K562 (cell line): ENCODE measurements around the gene CFAP73. TPM values are rescaled to one million over a fixed set of nuclear protein-coding genes. Genes with fewer than 3 reads are reported as not detected.

ENCODE experiments used
- AFF1 ChIP-seq, 2 experiments: fragments of 450-650 bp; IDR thresholded peaks; 2 replicates each; pipeline ENCODE4 v1.6.1; 2018; ENCODE audit warnings: mild to moderate bottlenecking in 2 of 2, low read depth in 1 of 2; ENCODE audit not compliant: partially characterized antibody in 2 of 2
- ARHGAP35 ChIP-seq: fragments of 450-650 bp; IDR thresholded peaks from 2 replicates; pipeline ENCODE4 v1.6.1; 2018; ENCODE audit not compliant: partially characterized antibody
- CBFB ChIP-seq: sonication (generic); formaldehyde crosslinking; IDR thresholded peaks from 2 replicates; pipeline ENCODE4 v1.4.0; 2020; ENCODE audit warnings: mild to moderate bottlenecking, missing genetic modification reagents
- CBX8 ChIP-seq: fragments of 200-600 bp; sonication (generic); IDR thresholded peaks from 2 replicates; pipeline ENCODE4 v1.6.1; 2012; ENCODE audit warnings: borderline replicate concordance, mixed run types, low read depth, mild to moderate bottlenecking, moderate library complexity, mixed read lengths, low read length, control low read depth, inconsistent platforms; ENCODE audit not compliant: poor library complexity, severe bottlenecking; ENCODE audit errors: extremely low read depth
- CXXC5 ChIP-seq: fragments of 250-450 bp; sonication (Bioruptor Pico); IDR thresholded peaks from 2 replicates; pipeline ENCODE4 v1.8.0; 2022; ENCODE audit warnings: inconsistent platforms, mild to moderate bottlenecking, moderate library complexity
- HCFC1 ChIP-seq: IDR thresholded peaks from 2 replicates; pipeline ENCODE4 v1.6.1; 2012; ENCODE audit warnings: low read depth, low read length, improper control_type of control experiment
- HOXB6 ChIP-seq: fragments of 250-450 bp; sonication (Bioruptor Pico); IDR thresholded peaks from 2 replicates; pipeline ENCODE4 v1.5.1; 2022; ENCODE audit warnings: mild to moderate bottlenecking, borderline replicate concordance
- KLF6 ChIP-seq: fragments of 250-450 bp; sonication (Bioruptor Pico); IDR thresholded peaks from 2 replicates; pipeline ENCODE4 v1.4.0; 2020; ENCODE audit warnings: mild to moderate bottlenecking, moderate library complexity, borderline replicate concordance
- MCM2 ChIP-seq: fragments of 450-650 bp; IDR thresholded peaks from 2 replicates; pipeline ENCODE4 v1.6.1; 2017; ENCODE audit warnings: low read depth, mild to moderate bottlenecking
- MTA2 ChIP-seq: fragments of 450-650 bp; IDR thresholded peaks from 2 replicates; pipeline ENCODE4 v1.6.1; 2016; ENCODE audit warnings: low read depth
- NR1H2 ChIP-seq: sonication (generic); formaldehyde crosslinking; IDR thresholded peaks from 2 replicates; pipeline ENCODE4 v1.4.0; 2020; ENCODE audit warnings: mild to moderate bottlenecking, missing genetic modification reagents
- PML ChIP-seq: IDR thresholded peaks from 2 replicates; pipeline ENCODE4 v1.6.1; 2012; ENCODE audit warnings: low read length, inconsistent platforms
- POLR2A ChIP-seq: fragments of 450-650 bp; conservative IDR thresholded peaks from 2 replicates; pipeline ENCODE4 v1.6.1; 2016
- PRDM10 ChIP-seq: fragments of 450-650 bp; IDR thresholded peaks from 2 replicates; pipeline ENCODE4 v1.6.1; 2018; ENCODE audit not compliant: partially characterized antibody
- SRSF7 ChIP-seq: fragments of 200-400 bp; formaldehyde crosslinking; optimal IDR thresholded peaks from 2 replicates; pipeline ENCODE3; 2017; ENCODE audit warnings: mild to moderate bottlenecking, low read depth, low read length
- STAG1 ChIP-seq: sonication (generic); formaldehyde crosslinking; IDR thresholded peaks from 2 replicates; pipeline ENCODE4 v1.5.0; 2020; ENCODE audit warnings: missing genetic modification reagents, borderline replicate concordance
- THRAP3 ChIP-seq: fragments of 450-650 bp; IDR thresholded peaks from 2 replicates; pipeline ENCODE4 v1.6.1; 2016; ENCODE audit warnings: mild to moderate bottlenecking, inconsistent platforms, borderline replicate concordance
- YBX1 ChIP-seq: fragments of 450-650 bp; IDR thresholded peaks from 2 replicates; pipeline ENCODE4 v1.7.1; 2016; ENCODE audit warnings: mild to moderate bottlenecking
- ZNF232 ChIP-seq: sonication (generic); formaldehyde crosslinking; IDR thresholded peaks from 2 replicates; pipeline ENCODE4 v1.8.0; 2022; ENCODE audit warnings: mild to moderate bottlenecking, missing genetic modification reagents
- ZNF274 ChIP-seq: IDR thresholded peaks from 2 replicates; pipeline ENCODE4 v1.6.1; 2011; ENCODE audit warnings: low read depth, mild to moderate bottlenecking, low read length, moderate library complexity, borderline replicate concordance
- ZNF384 ChIP-seq: IDR thresholded peaks from 2 replicates; pipeline ENCODE4 v1.6.1; 2012; ENCODE audit warnings: low read depth, low read length, improper control_type of control experiment
- ZNF778 ChIP-seq: fragments of 450-650 bp; formaldehyde crosslinking; IDR thresholded peaks from 2 replicates; pipeline ENCODE4 v1.4.0; 2020; ENCODE audit warnings: mild to moderate bottlenecking, moderate library complexity
- polyA plus RNA-seq, 8 experiments: library from polyadenylated mRNA; depleted of rRNA in 4 of 8; stranded (reverse) in 5 of 8; unstranded in 3 of 8; fragments of >200 nt; fragmentation: Nextera tagmentation in 2 of 8; fragmentation: Illumina TruSeq in 1 of 8; extraction: Ambion mirVana in 2 of 8; extraction: Trizol in 1 of 8; gene quantifications; 2 replicates each; pipeline versions ENCODE4 v1.2.1 to v1.2.3, GENCODE V29; 2011 to 2014; ENCODE audit warnings: inconsistent platforms in 1 of 8, missing spikeins in 1 of 8
- total RNA-seq, 7 experiments: library from RNA; depleted of rRNA in 6 of 7; stranded (reverse); fragments of >200 nt in 6 of 7; fragmentation: Illumina TruSeq in 2 of 7; extraction: Trizol in 2 of 7; gene quantifications; 2 replicates each; pipeline versions ENCODE4 v1.2.1 to v1.2.3, GENCODE V29; 2011 to 2021; ENCODE audit warnings: low replicate concordance in 1 of 7

The CFAP73 gene
- total and polyA plus RNA-seq, 9 of the 15 experiments (the other 6 are each of a cell fraction or from before 2014, with no cell fraction given), result not detected

- no peak for TF ChIP-seq MCM2
- no peak for TF ChIP-seq CBX8
- TF ChIP-seq AFF1 (IDR thresholded peaks at IDR 0.05; ENCODE audit: low read depth in 1 of 2, partially characterized antibody in 2 of 2), result no peak
- TF ChIP-seq ZNF778, result no peak
- TF ChIP-seq KLF6, result no peak
- peak; percentile 92; the same call in 1 of the 2 replicates for TF ChIP-seq CXXC5 (CRISPR knock-in tag)
- peak; percentile 36 for TF ChIP-seq HCFC1
- TF ChIP-seq ARHGAP35, result no peak
- no peak for TF ChIP-seq STAG1
- no peak for TF ChIP-seq ZNF384
- peak; percentile 100 for TF ChIP-seq PRDM10
- TF ChIP-seq THRAP3, result no peak
- peak; percentile 94 for TF ChIP-seq POLR2A
- no peak for TF ChIP-seq YBX1
- no peak for TF ChIP-seq MTA2
- TF ChIP-seq CBFB (CRISPR knock-in tag), result no peak
- no peak for TF ChIP-seq SRSF7
- no peak for TF ChIP-seq ZNF274
- TF ChIP-seq ZNF232 (CRISPR knock-in tag), result peak; percentile 87
- TF ChIP-seq NR1H2 (CRISPR knock-in tag), result peak; percentile 68; the same call in 1 of the 2 replicates
- peak; percentile 76 for TF ChIP-seq PML
- no peak for TF ChIP-seq HOXB6 (CRISPR knock-in tag)
These were observed 35.9 kb downstream of the CFAP73 start, which contains the start of the genes DDX54 and RITA1 (continued) for GRCh38 chr12:113185180-113186032.
